Tibial artery (tissue), 4 donors: ENCODE measurements around the gene FAM83G.

Experiments
- DNase-seq, 2 donors: peaks; one replicate each; pipeline ENCODE4 v3.0.0-alpha.2; 2019
- H3K27ac ChIP-seq, 2 donors: fragments of 200-600 bp; sonication (generic) in 1 of 2; 1 replicate in 1 of 2; 2 replicates in 1 of 2; pipeline ENCODE4 v1.5.1; 2018 to 2019; ENCODE audit warnings: mild to moderate bottlenecking in 1 of 2
- H3K27me3 ChIP-seq, 2 donors: fragments of 200-600 bp; sonication (generic) in 1 of 2; one replicate each; pipeline versions ENCODE4 v1.5.1 to v1.6.0; 2016 to 2019
- H3K36me3 ChIP-seq, 3 donors: fragments of 200-600 bp; sonication (generic) in 2 of 3; one replicate each; pipeline ENCODE4 v1.5.1; 2016 to 2019; ENCODE audit warnings: mild to moderate bottlenecking in 2 of 3
- H3K4me1 ChIP-seq, 4 donors: fragments of 200-600 bp; sonication (generic) in 2 of 4; 1 replicate in 3 of 4; 2 replicates in 1 of 4; pipeline ENCODE4 v1.5.1; 2016 to 2019
- H3K4me3 ChIP-seq, 2 donors: fragments of 200-600 bp; sonication (generic) in 1 of 2; 1 replicate in 1 of 2; 2 replicates in 1 of 2; pipeline ENCODE4 v1.5.1; 2018 to 2019; ENCODE audit warnings: mild to moderate bottlenecking in 2 of 2
- H3K9me3 ChIP-seq, 3 donors: fragments of 200-600 bp; sonication (generic) in 1 of 3; one replicate each; pipeline ENCODE4 v1.5.1; 2016 to 2019
- intact Hi-C: fragments of 100-400 bp; cut with DNase I; formaldehyde crosslinking; loops from one replicate; pipeline ENCODE4 v1.15.0; 2023; ENCODE audit warnings: low total_unique reads
- TF ChIP-seq, protein P1 (sequence below), 2 experiments: fragments of 200-600 bp in 1 of 2; fragments of 450-650 bp in 1 of 2; IDR thresholded peaks; one replicate each; pipeline ENCODE4 v1.5.1; 2017 to 2019; ENCODE audit warnings: antibody characterized with exemption in 2 of 2, mild to moderate bottlenecking in 1 of 2, moderate library complexity in 1 of 2

The FAM83G gene

DNA sequence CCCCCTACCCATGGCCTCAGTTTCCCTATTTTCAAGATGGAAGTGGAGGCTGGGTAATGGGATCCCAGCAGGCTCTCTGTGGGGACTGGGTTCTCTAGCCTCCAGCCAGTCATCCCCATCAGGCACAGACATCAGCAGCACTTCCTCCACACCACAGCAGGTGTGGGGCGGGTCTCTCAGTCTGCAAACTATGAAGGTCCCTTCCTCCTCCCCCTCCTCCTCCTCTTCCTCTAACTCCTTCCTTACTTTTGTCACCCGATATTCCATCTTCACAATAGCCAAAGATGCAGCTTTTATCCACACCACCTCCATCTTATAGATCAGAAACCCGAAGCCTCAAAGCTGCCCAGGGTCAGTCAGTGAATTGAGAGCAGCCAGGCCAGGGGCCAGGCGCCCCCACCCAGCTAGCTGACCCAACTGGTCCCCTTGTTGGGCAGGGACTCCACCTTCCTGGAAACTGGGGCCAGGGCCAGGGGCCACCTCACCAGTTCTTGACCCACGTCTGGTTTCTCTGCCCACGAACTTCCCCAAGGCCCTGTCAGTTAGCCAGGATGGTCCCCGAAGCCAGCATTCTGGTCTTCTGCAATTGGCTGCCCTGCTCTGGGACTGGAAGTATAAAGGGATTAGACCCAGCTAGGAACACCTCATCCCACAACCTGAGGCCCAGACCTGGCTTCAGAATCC is 2.5 kb downstream of the FAM83G start:
- H3K27me3 ChIP-seq: no peaks in the 10 kb centered on the region
- H3K4me3 ChIP-seq: no peak overlapping the region
- peak overlapping the region; percentile 27 to 87 for H3K27ac ChIP-seq
- no peak for DNase-seq
- peaks cover 0 to 39% (median 27%) of the 10 kb centered on the region in 4 donors for H3K4me1 ChIP-seq
- no peaks in the 10 kb centered on the region for H3K9me3 ChIP-seq
- intact Hi-C loops: no loop called here
- TF ChIP-seq, protein P1, sequence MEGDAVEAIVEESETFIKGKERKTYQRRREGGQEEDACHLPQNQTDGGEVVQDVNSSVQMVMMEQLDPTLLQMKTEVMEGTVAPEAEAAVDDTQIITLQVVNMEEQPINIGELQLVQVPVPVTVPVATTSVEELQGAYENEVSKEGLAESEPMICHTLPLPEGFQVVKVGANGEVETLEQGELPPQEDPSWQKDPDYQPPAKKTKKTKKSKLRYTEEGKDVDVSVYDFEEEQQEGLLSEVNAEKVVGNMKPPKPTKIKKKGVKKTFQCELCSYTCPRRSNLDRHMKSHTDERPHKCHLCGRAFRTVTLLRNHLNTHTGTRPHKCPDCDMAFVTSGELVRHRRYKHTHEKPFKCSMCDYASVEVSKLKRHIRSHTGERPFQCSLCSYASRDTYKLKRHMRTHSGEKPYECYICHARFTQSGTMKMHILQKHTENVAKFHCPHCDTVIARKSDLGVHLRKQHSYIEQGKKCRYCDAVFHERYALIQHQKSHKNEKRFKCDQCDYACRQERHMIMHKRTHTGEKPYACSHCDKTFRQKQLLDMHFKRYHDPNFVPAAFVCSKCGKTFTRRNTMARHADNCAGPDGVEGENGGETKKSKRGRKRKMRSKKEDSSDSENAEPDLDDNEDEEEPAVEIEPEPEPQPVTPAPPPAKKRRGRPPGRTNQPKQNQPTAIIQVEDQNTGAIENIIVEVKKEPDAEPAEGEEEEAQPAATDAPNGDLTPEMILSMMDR (IDR thresholded peaks at IDR 0.05): no peak
- H3K36me3 ChIP-seq: peaks cover 0 to 7% (median 0%) of the 10 kb centered on the region in 3 donors

DNA sequence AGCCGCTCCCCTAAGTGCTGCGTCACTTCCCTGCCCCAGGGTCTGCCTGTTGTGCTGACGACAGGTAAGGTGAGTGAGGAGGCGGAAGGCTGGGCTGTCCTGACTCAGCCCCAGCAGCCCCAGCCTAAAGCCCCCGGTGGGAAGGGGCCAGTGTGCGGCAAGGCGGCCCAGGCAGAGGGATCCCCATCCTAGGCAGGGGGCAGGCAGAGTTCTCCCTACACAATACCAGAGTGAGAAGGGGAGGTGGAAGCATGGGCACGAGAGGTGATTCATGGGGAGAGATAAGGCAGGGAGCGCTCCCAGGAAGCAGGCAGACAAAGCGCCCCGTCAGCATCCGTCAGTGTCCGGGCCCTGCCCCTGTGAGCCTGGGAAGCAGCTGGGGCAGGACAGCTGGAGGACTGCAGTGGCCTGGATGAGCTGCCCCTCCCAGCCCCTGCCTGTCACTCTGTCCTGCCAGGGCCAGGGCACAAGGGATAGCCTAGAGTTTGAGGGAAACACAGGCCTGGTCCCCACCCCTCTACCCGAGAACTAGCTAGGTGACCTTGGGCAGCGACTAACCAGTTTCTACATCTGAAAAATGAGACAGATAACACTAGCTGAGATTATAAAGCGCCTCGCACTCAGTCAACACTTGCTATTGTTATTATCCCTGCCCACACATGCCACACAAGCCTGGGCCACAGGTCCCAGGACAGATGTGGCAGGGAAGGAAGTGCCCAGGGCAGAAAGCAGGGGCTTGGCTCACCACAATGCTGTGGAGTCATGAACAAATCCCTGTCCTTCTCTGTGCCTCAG is 3.8 kb downstream of the FAM83G start:
- TF ChIP-seq, protein P1 (IDR thresholded peaks at IDR 0.05): no peak
- H3K27ac ChIP-seq: peak overlapping the region in 1 of 2 donors; percentile 8
- peaks cover 0 to 14% (median 0%) of the 10 kb centered on the region in 3 donors for H3K36me3 ChIP-seq
- H3K27me3 ChIP-seq: no peaks in the 10 kb centered on the region
- H3K9me3 ChIP-seq: no peaks in the 10 kb centered on the region
- H3K4me3 ChIP-seq: no peak overlapping the region
- intact Hi-C loops: no loop called here
- no peak for DNase-seq
- H3K4me1 ChIP-seq: peaks cover 0 to 39% (median 27%) of the 10 kb centered on the region in 4 donors

DNA sequence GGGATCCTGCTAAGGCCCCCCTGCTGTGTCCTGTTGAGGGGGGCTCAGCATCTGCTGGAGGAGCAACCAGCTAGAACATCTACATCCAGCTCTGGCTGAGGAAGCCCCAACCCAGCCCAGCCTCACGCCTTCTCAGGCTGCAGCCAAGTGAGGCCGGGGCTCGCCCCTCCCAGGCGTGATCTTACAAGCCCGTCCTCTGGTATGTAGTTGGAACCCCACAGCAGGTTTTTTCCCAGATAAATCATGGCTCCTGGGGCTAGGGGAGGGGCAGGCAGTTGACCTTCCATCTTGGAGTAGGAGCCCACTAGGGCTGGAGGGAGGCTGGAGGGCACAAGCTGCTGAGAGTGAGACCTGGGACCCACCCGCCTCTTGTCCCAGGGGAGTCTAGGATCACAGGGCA is 4.7 kb downstream of the FAM83G start:
- H3K27me3 ChIP-seq: no peaks in the 10 kb centered on the region
- peaks cover 0 to 14% (median 0%) of the 10 kb centered on the region in 3 donors for H3K36me3 ChIP-seq
- TF ChIP-seq, protein P1 (IDR thresholded peaks at IDR 0.05): no peak
- no peak overlapping the region for H3K27ac ChIP-seq
- no peak overlapping the region for H3K4me3 ChIP-seq
- H3K9me3 ChIP-seq: peaks cover 0 to 5% (median 0%) of the 10 kb centered on the region in 3 donors
- no peak for DNase-seq
- H3K4me1 ChIP-seq: peaks cover 0 to 35% (median 24%) of the 10 kb centered on the region in 4 donors
- intact Hi-C loops: no loop called here

DNA sequence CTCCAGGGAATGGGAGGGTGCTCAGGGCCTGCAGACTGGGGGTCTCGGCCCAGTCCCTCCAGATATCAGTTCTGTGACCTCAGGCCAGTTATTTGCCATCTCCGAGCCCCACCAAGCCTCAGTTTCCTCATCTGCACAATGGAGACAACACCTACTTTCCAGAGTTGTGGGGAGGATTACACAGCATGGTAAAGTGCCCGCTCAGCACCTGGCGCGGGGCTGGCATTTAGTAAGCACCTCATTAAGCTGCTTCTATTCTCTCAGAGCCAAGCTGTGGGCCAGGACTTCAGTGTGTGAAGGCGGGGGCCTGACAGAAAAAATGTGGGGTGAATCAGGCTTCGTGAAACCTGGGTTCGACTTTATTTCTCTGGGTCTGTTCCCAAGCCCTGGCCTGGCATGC is 5.2 kb downstream of the FAM83G start:
- Histone ChIP-seq H3K27me3 (no peaks in the 10 kb centered on the region), H3K4me3 (no peak overlapping the region), H3K4me1 (peaks cover 0 to 32% (median 22%) of the 10 kb centered on the region in 4 donors), H3K36me3 (peaks cover 0 to 14% (median 0%) of the 10 kb centered on the region in 3 donors), H3K27ac (no peak overlapping the region), H3K9me3 (peaks cover 0 to 5% (median 0%) of the 10 kb centered on the region in 3 donors)
- intact Hi-C loops: no loop called here
- DNase-seq: no peak
- TF ChIP-seq, protein P1 (IDR thresholded peaks at IDR 0.05): no peak

DNA sequence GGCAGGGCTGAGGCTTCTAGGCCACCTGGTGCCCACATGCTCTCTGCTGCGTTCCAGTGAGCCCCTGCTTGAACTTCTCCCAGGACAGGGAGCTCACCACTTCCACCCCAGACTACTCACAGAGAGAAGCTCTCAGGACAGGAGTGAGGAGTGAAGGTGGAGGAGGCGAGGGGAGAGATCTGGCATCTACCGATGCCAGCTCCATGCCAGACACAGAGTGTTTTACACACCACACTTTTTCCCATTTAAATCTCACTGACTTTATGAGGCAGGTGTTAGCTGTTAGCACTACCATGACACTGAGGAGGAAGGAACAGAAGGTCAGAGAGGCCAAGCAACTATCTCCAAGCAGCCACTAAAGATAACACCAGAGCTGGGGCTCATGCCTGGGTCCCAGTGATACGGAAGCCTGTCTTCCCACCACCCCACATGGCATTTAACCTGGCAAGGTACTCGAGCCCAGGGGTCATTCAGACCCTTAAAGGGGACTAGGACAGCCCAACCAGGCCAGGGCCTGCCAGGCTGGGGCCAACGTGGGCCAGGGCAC is 6.8 kb downstream of the FAM83G start:
- Histone ChIP-seq H3K36me3 (peaks cover 0 to 14% (median 0%) of the 10 kb centered on the region in 3 donors), H3K4me1 (peaks cover 0 to 19% (median 8%) of the 10 kb centered on the region in 4 donors), H3K27ac (no peak overlapping the region), H3K27me3 (no peaks in the 10 kb centered on the region), H3K4me3 (no peak overlapping the region), H3K9me3 (peaks cover 0 to 5% (median 0%) of the 10 kb centered on the region in 3 donors)
- TF ChIP-seq, protein P1 (IDR thresholded peaks at IDR 0.05): no peak
- no peak for DNase-seq
- intact Hi-C loops: no loop called here
